Testis (tissue), 3 donors: ENCODE data around the gene ERC2. TPM values are rescaled to one million over a fixed set of nuclear protein-coding genes. Genes with fewer than 3 reads are reported as not detected.

Source experiments
- DNase-seq: peaks from one replicate; pipeline ENCODE4 v3.0.0-alpha.2; 2019
- H3K27ac ChIP-seq, 2 donors: fragments of 200-600 bp; sonication (generic); one replicate each; pipeline ENCODE4 v1.5.1; 2019
- H3K27me3 ChIP-seq: fragments of 200-600 bp; sonication (generic); one replicate; pipeline ENCODE4 v1.5.1; 2019
- H3K36me3 ChIP-seq: fragments of 200-600 bp; sonication (generic); one replicate; pipeline ENCODE4 v1.5.1; 2017; ENCODE audit warnings: low read depth; ENCODE audit errors: missing control alignments
- H3K4me1 ChIP-seq: fragments of 200-600 bp; sonication (generic); one replicate; pipeline ENCODE4 v1.5.1; 2019
- H3K4me3 ChIP-seq, 2 donors: fragments of 200-600 bp; sonication (generic); one replicate each; pipeline ENCODE4 v1.5.1; 2017 to 2019
- H3K9me3 ChIP-seq: fragments of 200-600 bp; sonication (generic); one replicate; pipeline ENCODE4 v1.5.1; 2017
- CTCF ChIP-seq, 3 experiments: fragments of 450-650 bp in 2 of 3; fragments of 200-600 bp in 1 of 3; sonication (generic) in 1 of 3; IDR thresholded peaks; one replicate each; pipeline ENCODE4 v1.5.1; 2016 to 2019; ENCODE audit warnings: antibody characterized with exemption in 3 of 3, mild to moderate bottlenecking in 2 of 3, moderate library complexity in 1 of 3
- POLR2A ChIP-seq: fragments of 450-650 bp; IDR thresholded peaks from one replicate; pipeline ENCODE4 v1.6.1; 2017; ENCODE audit warnings: antibody characterized with exemption, mild to moderate bottlenecking, moderate library complexity
- whole genome bisulfite sequencing, 2 donors: methylation state at CpG; one replicate each; pipeline ENCODE4 v1.1.5; 2018; 5-methylcytosine and 5-hydroxymethylcytosine counted together
- intact Hi-C: fragments of 100-400 bp; cut with DNase I; formaldehyde crosslinking; loops from one replicate; pipeline ENCODE4 v1.15.1; 2023; ENCODE audit warnings: low total_unique reads
- polyA plus RNA-seq: library from polyadenylated mRNA; stranded (reverse); fragments of 350-450 nt; fragmentation: Illumina TruSeq; extraction: RNeasy Lipid Tissue Mini Kit (QIAGEN cat#74804); gene quantifications from one replicate; pipeline ENCODE4 v1.2.3, GENCODE V29; 2014; ENCODE audit warnings: low read depth, low replicate concordance; ENCODE audit not compliant: insufficient read depth
- total RNA-seq, 2 donors: library from RNA; depleted of rRNA; stranded (reverse); fragments of >200 nt; gene quantifications; one replicate each; pipeline ENCODE4 v1.2.3, GENCODE V29; 2016

ERC2 gene
- total and polyA plus RNA-seq, 3 donors from 2014 or later, result 1.9 to 6.1 (median 5.9) TPM

GRCh38 chr3:55501905-55502304 lies 966.4 kb downstream of the ERC2 start:
- 83 to 86% methylated on average over 3 of the region's 3 CpGs for WGBS, 2 donors
- no peak overlapping the region for H3K4me3 ChIP-seq
- no peaks in the 10 kb centered on the region for H3K36me3 ChIP-seq
- no peaks in the 10 kb centered on the region for H3K9me3 ChIP-seq
- H3K27me3 ChIP-seq, result no peaks in the 10 kb centered on the region
- intact Hi-C loops, result no loop called here
- no peak overlapping the region for H3K27ac ChIP-seq
- TF ChIP-seq CTCF (IDR thresholded peaks at IDR 0.05), result no peak
- no peak for TF ChIP-seq POLR2A
- H3K4me1 ChIP-seq, result no peaks in the 10 kb centered on the region
- no peak for DNase-seq

GRCh38 chr3:55500555-55501330 lies 967.5 kb downstream of the ERC2 start:
- Histone ChIP-seq H3K4me1 (no peaks in the 10 kb centered on the region), H3K27ac (no peak overlapping the region), H3K4me3 (no peak overlapping the region), H3K36me3 (no peaks in the 10 kb centered on the region), H3K27me3 (no peaks in the 10 kb centered on the region), H3K9me3 (no peaks in the 10 kb centered on the region)
- WGBS, 2 donors, result 70 to 76% methylated on average over 5 of the region's 5 CpGs
- no peak for TF ChIP-seq CTCF (IDR thresholded peaks at IDR 0.05)
- no peak for TF ChIP-seq POLR2A
- no peak for DNase-seq
- intact Hi-C loops, result no loop called here

- Histone ChIP-seq H3K36me3 (no peaks in the 10 kb centered on the region), H3K4me3 (no peak overlapping the region), H3K27ac (no peak overlapping the region), H3K9me3 (no peaks in the 10 kb centered on the region), H3K27me3 (no peaks in the 10 kb centered on the region), H3K4me1 (no peaks in the 10 kb centered on the region)
- DNase-seq, result no peak
- no peak for TF ChIP-seq POLR2A
- TF ChIP-seq CTCF (IDR thresholded peaks at IDR 0.05), result no peak
- intact Hi-C loops, result no loop called here
- WGBS, 2 donors, result 64 to 86% methylated on average over 4 of the region's 4 CpGs
Observed at GRCh38 chr3:55498520-55498919, 969.7 kb downstream of the ERC2 start.

- Histone ChIP-seq H3K4me1 (no peaks in the 10 kb centered on the region), H3K36me3 (no peaks in the 10 kb centered on the region), H3K27me3 (no peaks in the 10 kb centered on the region), H3K4me3 (no peak overlapping the region), H3K9me3 (no peaks in the 10 kb centered on the region), H3K27ac (no peak overlapping the region)
- TF ChIP-seq POLR2A, result no peak
- no peak for TF ChIP-seq CTCF (IDR thresholded peaks at IDR 0.05)
- intact Hi-C loops, result no loop called here
- no peak for DNase-seq
Observed at GRCh38 chr3:55497250-55497649, 971.0 kb downstream of the ERC2 start.

GRCh38 chr3:55494976-55495375 lies 973.3 kb downstream of the ERC2 start:
- Histone ChIP-seq H3K4me1 (no peaks in the 10 kb centered on the region), H3K36me3 (no peaks in the 10 kb centered on the region), H3K27ac (no peak overlapping the region), H3K4me3 (no peak overlapping the region), H3K9me3 (no peaks in the 10 kb centered on the region), H3K27me3 (no peaks in the 10 kb centered on the region)
- DNase-seq, result no peak
- WGBS, 2 donors, result 84 to 91% methylated on average over 2 of the region's 2 CpGs
- TF ChIP-seq CTCF (IDR thresholded peaks at IDR 0.05) (no peak), POLR2A (no peak)
- intact Hi-C loops, result no loop called here
